HG03442 (cell line): ENCODE data around the gene LY6G6C.

ENCODE experiments used
- ATAC-seq: cut with Tn5 transposase; IDR thresholded peaks from one replicate; pipeline ENCODE4 v1.9.1; 2021; ENCODE audit warnings: mild to moderate bottlenecking, moderate library complexity; ENCODE audit not compliant: unreplicated experiment

Gene LY6G6C

DNA sequence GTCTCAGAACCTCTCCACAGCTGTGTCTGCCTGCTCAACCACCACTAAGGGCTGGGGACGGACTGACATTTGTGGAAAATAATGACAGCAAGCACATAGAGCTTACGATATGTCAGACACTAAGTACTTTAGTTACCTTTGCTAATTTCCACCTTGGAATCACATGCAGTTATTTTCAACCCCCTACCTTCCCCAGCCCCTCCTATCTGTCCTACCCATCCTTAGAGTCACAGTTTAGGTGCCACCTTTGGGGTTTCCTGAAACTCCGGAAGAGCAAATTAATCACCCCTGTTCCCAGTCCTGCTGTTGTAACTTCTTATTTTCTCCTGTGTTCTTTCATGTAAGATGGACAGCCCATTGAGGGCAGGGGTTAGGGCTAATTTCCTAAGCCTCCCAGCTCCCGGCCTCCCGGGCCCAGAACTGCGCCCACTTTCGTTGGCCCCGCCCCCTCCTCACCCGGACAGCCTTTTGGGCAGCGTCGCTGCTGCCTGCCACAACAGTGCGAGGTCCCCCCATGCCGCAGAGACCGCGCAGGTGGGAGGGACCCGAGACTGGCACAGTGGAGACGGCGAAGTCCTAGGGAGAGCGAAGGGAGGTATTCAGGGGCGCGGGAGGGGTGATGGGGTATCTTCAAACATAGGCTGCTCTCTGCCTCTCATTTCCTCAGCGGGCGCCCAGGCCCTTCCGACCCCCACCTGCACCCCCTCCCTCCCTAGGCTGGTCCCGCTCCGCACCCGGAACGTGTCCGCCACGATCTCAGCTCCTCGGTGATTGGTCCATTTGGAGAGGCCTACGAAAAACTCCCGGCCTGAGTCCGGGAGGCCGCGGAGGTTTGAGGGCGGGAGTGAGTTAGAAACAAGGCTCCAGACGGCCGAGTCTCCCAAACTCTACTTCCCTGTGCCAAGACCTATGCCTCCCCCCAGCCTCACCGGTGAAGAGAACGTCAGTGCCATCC, 6.4 kb upstream of the LY6G6C start:
- no peak for ATAC-seq

GRCh38 chr6:31727034-31727716, 5.6 kb upstream of the LY6G6C start:
- no peak for ATAC-seq

DNA sequence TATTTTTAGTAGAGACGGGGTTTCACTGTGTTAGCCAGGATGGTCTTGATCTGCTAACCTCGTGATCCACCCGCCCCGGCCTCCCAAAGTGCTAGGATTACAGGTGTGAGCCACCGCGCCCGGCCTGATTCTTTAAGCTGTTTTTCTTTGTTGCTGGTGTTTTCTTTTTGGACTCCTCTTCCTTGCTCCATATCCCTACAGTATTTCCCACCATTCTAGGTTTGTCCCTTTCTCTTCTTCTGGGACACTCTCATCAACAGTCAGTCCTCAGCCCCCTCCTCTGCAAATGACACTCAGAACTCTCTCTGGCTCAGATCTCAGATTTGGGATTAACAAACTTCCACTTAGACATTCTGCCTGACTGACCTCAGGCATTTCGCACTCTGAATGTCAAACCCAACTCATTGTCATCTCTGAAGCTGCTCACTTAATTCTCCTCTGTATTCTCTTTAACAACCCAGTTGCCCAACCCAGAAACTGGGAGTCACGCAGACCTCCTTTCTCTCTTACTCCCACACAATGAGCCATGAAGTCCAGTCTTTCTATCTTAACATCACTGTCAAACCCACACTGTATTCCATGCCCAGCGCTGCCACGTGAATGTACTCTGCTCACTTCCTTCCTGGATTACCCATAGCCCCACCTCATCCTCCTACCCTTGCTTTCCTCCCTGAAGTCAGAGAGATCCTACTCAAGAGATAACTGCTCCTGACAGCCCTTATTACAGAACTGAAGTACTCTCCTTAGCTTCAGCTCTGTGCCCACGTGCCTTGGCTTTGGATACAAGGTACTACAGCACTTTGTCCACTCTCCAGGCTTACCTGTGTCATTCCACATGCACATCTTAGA, 4.2 kb upstream of the LY6G6C start:
- ATAC-seq = no peak

- no peak for ATAC-seq
Observed at GRCh38 chr6:31723980-31724691, 2.6 kb upstream of the LY6G6C start.

- ATAC-seq = no peak
Observed at GRCh38 chr6:31723245-31723979, 1.9 kb upstream of the LY6G6C start, which contains the start of gene MPIG6B. Gene MPIG6B (plus strand): TSS chr6:31723373. CDS start chr6:31723384, 11 bp downstream.

DNA sequence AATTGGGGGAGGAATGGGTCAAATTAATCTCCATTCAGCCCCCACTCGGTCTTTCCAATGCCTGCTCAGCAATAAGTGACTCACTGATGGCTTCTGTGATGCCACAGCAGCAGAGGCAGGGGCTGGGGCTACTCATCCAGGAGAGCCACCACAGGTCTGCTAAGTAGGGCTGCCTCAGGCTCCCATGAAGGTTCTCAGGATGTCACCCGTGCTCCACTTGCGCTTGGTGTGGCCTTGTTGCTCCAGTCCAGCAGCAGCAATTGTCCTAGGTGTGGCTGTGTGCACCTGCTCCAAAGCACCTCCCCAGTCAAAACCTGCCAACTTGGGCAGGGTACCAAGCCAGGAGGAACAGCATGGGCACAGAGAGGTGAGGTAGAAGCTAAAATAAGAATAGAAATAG, 627 bp upstream of the LY6G6C start:
- no peak for ATAC-seq

GRCh38 chr6:31720196-31720770, 1.3 kb downstream of the LY6G6C start:
- ATAC-seq = no peak

- no peak for ATAC-seq
Observed at GRCh38 chr6:31719001-31719400, 2.5 kb downstream of the LY6G6C start.

DNA sequence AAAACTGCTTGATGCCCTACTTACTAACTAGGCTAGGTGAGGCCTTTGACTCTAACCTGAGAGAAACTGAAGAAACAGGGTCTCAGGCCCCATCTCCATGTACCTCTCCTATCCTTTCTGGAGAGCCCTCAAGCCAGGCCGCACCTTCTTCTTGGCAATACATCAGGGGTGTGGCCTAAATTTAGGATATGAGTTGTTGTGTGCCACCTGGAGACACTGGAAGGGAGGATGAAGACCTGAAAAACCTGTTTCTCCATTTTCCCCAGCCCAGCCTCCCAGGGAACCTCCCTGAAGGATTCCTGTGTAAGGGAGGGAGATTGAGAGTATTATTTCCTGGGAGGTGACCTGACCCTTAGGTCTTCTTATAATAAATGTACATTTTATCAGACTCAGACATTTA, 3.3 kb downstream of the LY6G6C start:
- ATAC-seq = no peak

DNA sequence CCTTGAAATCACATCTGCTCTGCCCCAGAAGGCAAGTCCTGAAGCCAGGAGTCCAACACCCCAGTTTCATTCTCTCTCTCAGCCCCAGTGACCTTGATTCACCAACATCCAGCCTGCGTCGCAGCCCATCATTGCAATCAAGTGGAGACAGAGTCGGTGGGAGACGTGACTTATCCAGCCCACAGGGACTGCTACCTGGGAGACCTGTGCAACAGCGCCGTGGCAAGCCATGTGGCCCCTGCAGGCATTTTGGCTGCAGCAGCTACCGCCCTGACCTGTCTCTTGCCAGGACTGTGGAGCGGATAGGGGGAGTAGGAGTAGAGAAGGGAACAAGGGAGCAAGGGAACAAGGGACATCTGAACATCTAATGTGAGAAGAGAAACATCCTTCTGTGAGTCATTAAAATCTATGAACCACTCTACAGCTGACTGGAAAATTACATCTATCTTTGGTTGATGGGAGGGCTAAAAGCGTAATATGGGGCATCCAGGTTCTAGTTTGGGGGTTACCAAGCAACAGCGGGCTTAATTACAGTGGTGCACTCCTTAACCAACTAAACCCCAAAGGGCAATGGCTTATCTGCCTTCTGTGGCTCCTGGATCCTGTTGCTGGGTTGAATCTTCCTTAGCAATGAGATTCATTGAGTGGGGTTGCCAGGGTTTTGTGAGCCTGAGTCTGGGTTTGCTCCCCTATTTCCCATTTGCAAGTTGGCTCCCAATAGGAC, 3.9 kb downstream of the LY6G6C start:
- no peak for ATAC-seq

- ATAC-seq = no peak
Observed at GRCh38 chr6:31715022-31715958, 6.3 kb downstream of the LY6G6C start, which contains the start of gene LY6G6D. Gene LY6G6D (plus strand): TSS chr6:31715348. CDS start chr6:31715356, 8 bp downstream.

GRCh38 chr6:31713991-31714684, 7.4 kb downstream of the LY6G6C start:
- no peak for ATAC-seq

DNA sequence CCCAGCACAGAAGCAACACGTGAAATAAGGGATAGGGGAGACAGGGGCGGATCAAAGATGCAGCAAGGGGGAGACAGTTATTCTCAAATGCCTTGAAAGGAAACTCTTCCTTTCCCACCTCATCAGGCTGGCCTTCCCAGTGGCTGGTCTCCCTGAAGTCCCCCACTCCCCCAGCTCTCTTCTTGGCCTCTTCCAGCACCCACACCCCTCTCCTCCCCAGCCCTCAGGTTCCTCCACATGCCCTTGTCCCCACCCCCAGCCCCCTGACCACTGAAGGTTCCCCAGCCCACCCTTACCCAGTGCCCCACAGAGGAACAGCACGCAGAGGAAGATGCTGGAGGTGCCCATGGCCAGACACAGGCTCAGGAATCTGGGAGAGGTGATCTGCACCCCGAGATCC, 8.1 kb downstream of the LY6G6C start:
- no peak for ATAC-seq

DNA sequence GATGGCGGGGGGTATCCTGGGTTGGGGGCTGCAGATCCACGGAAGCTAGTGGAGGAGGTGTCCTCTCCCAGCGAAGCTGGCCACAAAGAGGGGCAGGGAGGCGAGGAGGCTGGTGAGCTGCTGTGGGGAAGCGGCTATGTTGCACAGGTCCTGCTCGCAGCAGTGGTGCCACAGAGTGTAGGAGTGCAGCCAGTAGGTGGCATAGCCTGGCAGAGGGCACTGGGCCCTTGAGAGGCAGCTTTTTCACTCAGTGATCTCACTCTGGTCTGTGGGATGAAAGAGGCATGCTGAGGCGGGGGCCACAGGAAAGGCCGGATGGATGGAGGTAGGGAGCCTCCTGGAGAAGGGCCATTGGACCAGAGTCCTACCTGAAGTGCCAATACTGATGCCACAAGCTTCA, 9.2 kb downstream of the LY6G6C start:
- ATAC-seq = no peak

DNA sequence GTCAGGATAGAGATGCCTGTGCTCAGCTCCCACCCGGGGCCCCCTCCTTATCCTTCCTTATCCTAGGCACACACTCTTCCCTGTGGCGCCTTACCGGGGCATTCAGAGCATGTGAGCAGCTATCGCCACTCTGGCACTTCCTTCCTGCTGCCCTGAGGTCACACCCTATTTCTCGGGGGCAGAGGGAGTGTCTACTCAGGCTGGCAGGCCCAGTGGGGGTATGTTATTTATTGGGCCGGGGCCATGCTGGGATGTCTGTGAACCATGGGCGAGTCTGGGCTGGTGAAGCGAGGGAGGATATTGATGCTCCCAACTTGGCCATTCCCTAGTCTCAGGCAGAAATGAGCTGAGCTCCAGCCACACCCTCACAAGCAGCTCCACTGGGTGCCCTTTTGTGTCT, 10.3 kb downstream of the LY6G6C start:
- ATAC-seq = no peak

- ATAC-seq = no peak
Observed at GRCh38 chr6:31710523-31711219, 10.9 kb downstream of the LY6G6C start.
